ENCODE results near the gene TNS3. TPM values are rescaled to one million over a fixed set of nuclear protein-coding genes. Genes with fewer than 3 reads are reported as not detected.

Gene TNS3
- polyA plus RNA-seq, 1 of the 3 experiments (the other 2 are of a cell fraction) = 72.3 TPM

GRCh38 chr7:47227762-47228177 is 354.1 kb downstream of the TNS3 start (continued):
- TF ChIP-seq ZBTB33 (IDR thresholded peaks at IDR 0.05; ENCODE audit: borderline replicate concordance, low read depth) (peak; percentile 74; the same call in 1 of the 2 replicates), RXRA (IDR thresholded peaks at IDR 0.05; ENCODE audit: borderline replicate concordance, low read depth) (peak; percentile 93; the same call in 1 of the 2 replicates), MEF2A (IDR thresholded peaks at IDR 0.05; ENCODE audit: borderline replicate concordance, low read depth) (peak; percentile 28; the same call in 1 of the 2 replicates), TAF1 (IDR thresholded peaks at IDR 0.05; ENCODE audit: borderline replicate concordance, low read depth, low read length) (no peak), MXI1 (IDR thresholded peaks at IDR 0.05; ENCODE audit: low read depth, low read length) (no peak), RCOR1 (IDR thresholded peaks at IDR 0.05; ENCODE audit: low read length) (no peak), FOXM1 (IDR thresholded peaks at IDR 0.05; ENCODE audit: low read depth) (peak; percentile 92), CTCF (IDR thresholded peaks at IDR 0.05) (no peak)
- TF ChIP-seq, protein P1, sequence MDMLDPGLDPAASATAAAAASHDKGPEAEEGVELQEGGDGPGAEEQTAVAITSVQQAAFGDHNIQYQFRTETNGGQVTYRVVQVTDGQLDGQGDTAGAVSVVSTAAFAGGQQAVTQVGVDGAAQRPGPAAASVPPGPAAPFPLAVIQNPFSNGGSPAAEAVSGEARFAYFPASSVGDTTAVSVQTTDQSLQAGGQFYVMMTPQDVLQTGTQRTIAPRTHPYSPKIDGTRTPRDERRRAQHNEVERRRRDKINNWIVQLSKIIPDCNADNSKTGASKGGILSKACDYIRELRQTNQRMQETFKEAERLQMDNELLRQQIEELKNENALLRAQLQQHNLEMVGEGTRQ (IDR thresholded peaks at IDR 0.05; ENCODE audit: borderline replicate concordance, low read depth, low read length) = no peak
- TF ChIP-seq, protein P2, sequence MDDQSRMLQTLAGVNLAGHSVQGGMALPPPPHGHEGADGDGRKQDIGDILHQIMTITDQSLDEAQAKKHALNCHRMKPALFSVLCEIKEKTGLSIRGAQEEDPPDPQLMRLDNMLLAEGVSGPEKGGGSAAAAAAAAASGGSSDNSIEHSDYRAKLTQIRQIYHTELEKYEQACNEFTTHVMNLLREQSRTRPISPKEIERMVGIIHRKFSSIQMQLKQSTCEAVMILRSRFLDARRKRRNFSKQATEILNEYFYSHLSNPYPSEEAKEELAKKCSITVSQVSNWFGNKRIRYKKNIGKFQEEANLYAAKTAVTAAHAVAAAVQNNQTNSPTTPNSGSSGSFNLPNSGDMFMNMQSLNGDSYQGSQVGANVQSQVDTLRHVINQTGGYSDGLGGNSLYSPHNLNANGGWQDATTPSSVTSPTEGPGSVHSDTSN (IDR thresholded peaks at IDR 0.05) = peak; percentile 99

DNA sequence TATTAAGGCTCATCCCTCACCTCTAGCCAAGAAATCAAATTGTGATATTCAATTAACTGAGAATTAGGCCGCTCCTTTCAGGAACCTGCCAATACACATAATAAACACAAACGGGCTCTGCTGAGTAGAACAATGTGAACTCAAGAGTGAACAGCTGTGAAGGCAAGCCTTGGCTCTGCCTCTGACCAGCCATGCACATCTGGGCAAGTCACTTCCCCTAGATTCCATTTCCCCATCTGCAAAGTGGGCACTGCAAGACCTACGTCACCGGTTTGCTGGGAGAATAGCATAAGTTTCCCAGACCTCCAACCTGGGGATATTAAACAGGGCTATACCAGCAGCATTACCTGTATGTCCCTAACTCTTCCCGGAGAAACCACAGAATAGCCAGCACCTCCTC is 355.2 kb downstream of the TNS3 start:
- ChIA-PET POLR2A (no interaction called here), CTCF (no interaction called here)
- no peaks in the 10 kb centered on the region for H4K20me1 ChIP-seq (ENCODE audit: insufficient read depth)
- H3K9ac ChIP-seq = no peak overlapping the region
- H3K79me2 ChIP-seq (ENCODE audit: insufficient read depth) = no peaks in the 10 kb centered on the region
- no peaks in the 10 kb centered on the region for H3K9me3 ChIP-seq
- no peak overlapping the region for H3K4me2 ChIP-seq
- no peak for TF ChIP-seq MXI1 (IDR thresholded peaks at IDR 0.05; ENCODE audit: low read depth, low read length)
- TF ChIP-seq, protein P1 (IDR thresholded peaks at IDR 0.05; ENCODE audit: borderline replicate concordance, low read depth, low read length) = no peak
- TF ChIP-seq IRF3 (IDR thresholded peaks at IDR 0.05; ENCODE audit: low read depth, low read length) = no peak
- H3K4me3 ChIP-seq (ENCODE audit: low read depth in 2 of 2, low read length in 1 of 2) = no peak overlapping the region
- no peak overlapping the region for H3K27ac ChIP-seq (ENCODE audit: low read depth in 2 of 2, low read length in 1 of 2)
- no peaks in the 10 kb centered on the region for H3K9me2 ChIP-seq
- H3F3A ChIP-seq (replicated peaks; ENCODE audit: insufficient read depth) = no peaks in the 10 kb centered on the region
- peaks cover 7 to 10% of the 10 kb centered on the region in 2 experiments; a peak in 2 of 4 replicates for H3K4me1 ChIP-seq (ENCODE audit: control insufficient read depth in 1 of 2, insufficient read depth in 2 of 2, low read depth in 1 of 2, low read length in 1 of 2)
- no peak for DNase-seq
- H3K27me3 ChIP-seq (ENCODE audit: insufficient read depth) = no peaks in the 10 kb centered on the region
- WGBS (ENCODE audit: low lambda C conversion rate) = 82% methylated on average over 3 of the region's 5 CpGs
- no peaks in the 10 kb centered on the region for H3K36me3 ChIP-seq (replicated peaks in 1 of 2; ENCODE audit: control insufficient read depth in 1 of 2, insufficient read depth in 2 of 2, low read length in 1 of 2)
- H2AFZ ChIP-seq (ENCODE audit: low read depth) = no peak overlapping the region

Data from SK-N-SH (cell line).